ENCODE measurements around the gene TGFBI.

TGFBI gene

DNA sequence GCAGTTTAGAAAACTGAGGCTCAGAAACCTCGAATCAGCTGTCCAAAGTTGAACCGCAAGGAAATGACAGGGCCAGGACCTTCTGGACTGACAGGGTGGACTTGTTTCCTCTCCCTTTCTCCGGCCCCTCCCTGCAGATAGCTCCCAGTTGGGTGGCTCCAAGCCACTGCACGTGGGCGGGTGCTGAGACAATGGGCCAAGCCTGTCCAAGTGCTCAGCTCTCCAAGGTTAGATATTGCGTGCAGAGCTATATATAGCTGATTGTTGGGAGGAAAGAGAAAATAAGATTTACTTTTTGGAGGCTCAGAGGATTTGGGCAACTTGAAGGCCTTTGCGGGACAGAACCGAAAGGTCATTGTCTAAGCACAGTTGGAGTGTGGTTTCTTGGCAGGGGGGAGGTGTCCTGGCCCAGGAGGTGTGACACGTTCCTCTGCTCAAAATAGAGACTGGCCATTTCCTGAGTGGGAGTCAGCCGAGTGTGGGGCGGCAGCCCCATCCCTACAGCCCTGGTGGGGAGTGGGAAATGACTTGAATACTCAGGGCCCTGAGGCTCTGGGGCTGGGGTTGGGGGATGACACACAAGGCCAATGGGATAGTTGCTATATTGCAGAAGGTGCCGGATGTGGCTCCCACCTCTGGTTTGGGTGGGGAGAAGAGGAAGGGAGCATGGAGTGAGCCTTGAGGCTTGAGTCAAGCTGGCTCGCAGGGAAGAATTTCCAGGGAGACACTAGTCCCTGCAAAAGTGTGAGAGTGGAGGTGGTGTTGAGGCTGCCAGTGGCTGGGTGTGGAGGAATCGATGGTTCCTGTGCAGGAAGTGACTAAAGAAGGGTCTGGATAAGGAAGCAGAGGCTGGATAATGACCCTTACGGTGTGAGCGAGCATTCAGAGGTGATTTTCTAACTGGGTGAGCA, 59.4 kb downstream of the TGFBI start:
- no peak for DNase-seq (ENCODE audit: low read depth in 2 of 2)

DNA sequence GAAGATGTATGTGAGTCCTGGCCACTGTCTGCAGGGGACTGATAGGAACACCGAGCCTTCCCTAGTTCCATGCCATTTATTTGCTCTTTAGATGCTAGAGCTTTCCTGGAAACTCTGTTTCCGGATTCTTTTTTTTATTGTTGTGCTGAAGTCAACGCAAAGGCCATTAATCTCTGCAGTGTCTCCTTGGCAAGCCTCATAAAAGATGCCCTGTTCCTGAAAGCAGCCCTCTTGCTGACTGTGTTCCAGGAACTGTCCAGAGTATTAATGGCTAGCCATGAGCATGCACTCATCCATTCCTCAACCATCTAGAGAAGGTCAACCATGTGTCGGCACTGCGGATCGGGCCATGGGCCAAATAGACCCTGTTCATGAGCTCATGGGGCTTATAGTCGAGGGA, 61.0 kb downstream of the TGFBI start:
- DNase-seq (ENCODE audit: low read depth in 2 of 2) = no peak

DNA sequence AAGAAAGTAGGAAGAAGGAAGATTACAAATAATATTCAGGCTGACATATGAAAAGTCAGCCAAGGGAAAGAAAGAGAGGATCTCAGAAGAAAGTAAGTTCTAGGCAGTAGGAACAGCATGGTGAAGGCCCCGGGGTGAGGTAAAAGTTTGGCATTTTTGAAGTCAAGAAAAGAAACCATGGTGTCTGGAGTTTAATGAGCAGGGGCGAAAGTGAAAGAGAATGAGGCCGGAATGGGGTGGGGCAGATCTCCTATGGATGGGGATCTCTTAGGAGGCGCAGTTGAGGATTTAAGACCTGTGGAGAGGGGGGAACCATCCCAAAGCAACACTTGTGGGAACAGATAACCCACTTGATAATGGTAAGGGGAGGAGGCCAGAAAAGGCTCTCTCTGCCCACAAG, 61.5 kb downstream of the TGFBI start:
- DNase-seq (ENCODE audit: low read depth in 2 of 2) = no peak

DNA sequence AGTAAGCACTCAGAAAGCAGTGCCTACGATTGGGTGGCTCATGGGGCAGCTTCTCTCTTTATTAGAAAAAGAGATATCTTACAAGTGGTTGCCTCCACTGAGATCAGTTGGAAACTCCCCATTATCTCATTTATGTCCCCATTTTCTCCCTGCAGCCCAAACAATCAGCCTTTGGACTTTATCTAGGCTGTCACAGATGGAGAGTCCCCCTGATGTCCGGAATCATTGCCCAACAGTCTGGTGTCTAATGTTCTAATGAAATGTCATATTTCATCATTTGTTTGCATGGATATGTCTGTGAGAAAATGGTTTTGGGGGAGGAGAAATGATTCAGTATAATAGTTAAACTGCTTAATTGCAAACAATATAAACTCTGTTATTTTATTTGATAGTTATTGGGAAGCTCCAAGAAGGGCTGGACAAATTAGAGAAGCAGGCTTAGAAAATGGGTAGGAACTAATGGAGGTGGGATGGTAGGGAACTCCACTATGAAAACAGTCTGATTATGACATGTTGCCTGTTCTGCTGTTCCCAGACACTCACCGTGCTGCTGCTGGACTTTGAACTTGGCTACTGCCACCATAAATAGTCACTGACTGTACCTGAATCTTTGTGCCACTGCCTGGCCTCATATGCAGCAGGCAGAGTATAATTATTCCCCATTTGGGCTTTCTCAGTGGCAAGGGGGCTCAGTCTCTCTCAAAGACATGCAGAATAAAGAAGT, 65.6 kb downstream of the TGFBI start:
- no peak for DNase-seq (ENCODE audit: low read depth in 2 of 2)

DNA sequence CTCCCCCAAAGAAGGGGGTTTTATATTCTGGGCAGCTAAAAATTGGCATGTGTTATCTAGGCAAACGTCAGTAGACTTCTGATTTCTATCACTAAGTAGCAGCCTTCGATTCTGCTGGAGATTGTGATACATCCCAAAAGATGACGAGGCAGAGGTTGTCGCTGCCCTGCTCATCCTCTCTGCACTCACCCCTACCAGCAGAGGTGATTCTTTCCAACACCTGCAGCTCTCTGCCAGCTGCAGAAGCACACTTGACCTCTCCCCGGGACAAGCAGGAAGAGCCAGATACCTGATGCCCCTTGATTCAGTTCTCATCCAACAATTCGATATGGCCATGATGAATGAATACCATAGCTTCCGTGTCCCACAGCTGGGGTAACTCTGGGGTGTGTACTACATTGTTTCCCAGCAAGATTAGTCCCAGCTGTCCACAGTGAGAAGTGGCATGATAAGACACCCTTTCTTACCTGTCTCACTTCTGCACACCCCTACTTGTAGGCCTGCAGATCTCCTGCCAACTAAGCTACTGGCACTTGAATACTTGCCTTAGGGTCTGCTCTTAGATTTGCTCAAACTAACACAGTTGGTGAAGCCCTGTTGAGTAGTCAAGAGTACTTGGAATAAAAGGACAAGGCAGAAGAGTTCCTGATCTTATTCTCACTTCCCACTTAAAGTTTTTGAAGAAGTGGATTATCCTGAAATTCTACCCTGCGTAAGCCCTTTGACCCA, 66.3 kb downstream of the TGFBI start:
- no peak for DNase-seq (ENCODE audit: low read depth in 2 of 2)

DNA sequence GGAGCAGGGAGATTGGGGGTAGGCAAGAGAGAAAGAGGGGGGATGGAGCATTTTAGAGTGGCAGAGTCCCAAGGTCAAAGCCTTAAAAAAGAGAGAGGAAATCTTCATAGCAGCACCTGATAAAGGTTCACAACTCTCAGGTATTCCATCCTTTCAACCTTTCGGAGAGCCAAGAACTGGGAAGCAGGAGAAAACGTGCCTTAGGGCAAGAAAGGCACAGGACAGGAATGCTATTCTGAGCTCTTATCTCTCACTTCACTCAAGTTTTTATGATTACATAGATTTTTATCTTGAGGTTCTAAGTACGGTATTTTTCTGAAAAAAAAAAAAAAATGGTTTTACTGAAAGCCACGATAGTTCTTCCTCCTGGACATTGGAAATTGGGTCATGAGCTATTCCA, 69.4 kb downstream of the TGFBI start:
- no peak for DNase-seq (ENCODE audit: low read depth in 2 of 2)

DNA sequence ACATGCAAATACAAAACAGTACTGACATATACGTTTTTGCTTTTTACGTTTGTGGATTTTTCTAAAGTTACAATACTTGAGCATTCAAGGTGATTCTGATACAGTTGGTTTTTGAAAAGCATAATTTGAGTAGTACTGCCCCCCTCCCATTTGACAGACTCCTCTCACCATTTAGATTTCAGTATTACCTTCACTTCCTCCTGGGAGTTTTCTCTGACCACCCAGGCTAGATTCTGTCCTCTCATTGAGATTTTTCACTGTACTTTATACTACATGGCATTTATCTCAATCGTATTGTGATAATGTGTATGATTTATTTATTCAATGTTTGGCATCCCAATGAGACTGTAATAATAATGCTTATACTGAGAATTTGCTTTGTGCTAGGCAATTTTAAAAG, 71.1 kb downstream of the TGFBI start:
- DNase-seq (ENCODE audit: low read depth in 2 of 2) = no peak

DNA sequence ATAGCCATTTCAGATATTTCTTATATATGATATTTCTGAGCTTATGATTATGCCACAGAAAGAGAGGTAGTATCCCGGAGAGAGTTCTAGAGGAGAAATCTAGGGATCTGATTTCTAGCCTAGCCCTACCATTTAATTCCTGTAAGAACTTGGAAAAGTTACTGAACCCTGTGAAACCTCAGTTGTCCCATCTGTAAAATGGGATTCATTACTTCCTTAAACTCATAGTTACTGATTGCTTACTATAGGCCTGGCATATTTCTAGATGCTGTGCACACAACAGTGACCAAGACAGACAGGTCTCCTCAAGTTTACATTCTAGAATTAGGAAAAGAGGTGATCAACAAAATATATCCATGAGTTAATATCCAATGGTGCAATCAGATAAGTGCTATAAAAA, 73.1 kb downstream of the TGFBI start:
- no peak for DNase-seq (ENCODE audit: low read depth in 2 of 2)

DNA sequence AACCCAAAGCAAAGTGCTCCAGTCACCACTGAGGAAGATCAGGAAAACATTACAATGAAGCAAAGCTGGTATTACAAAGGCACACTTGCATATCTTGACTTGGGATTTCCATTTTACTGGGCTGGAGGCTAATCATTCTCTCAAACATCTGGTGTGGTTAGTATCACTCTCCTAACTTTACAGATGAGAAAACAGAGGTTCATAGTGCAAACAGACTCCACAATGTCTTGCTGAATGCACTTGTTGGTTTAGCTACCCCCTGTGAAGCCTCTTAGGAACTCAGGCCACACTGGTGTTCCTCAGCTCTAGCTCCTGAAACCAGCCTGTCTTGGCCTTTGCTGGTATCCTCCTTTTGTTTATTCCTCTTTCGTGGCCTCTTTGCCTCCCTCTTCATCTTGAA, 74.3 kb downstream of the TGFBI start:
- DNase-seq (ENCODE audit: low read depth in 2 of 2) = no peak

DNA sequence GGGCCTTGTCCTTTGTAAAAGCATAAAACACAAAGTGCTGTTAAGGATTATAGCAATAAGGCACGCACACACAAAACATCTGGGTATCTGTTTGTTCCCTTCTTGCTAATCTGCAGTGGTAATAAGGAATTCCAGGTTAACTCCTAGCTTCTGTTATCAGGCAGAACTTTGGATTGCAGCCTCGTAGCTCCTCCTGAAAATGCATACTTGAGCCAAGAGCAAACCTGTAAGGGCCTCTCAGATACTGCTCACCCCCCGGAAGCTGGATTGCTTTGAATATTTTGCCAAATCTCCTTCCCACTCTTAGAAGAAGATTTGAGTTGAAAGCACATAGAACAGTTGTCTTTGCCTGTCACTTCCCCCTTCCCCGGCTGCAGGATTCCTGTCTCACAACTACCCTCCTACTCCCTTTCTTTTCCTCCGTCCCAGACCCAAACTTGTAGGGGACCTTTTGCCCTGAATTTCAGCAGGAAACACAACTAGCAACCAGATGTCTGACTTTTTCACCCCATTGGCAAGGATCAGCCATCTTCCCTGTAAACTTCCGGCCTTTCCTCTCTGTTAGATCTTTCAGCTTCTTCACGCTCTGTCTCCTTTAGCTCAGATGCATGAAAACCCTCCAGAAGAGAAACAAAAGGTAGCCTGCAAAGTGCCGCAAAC, 75.6 kb downstream of the TGFBI start:
- DNase-seq (ENCODE audit: low read depth in 2 of 2) = no peak

DNA sequence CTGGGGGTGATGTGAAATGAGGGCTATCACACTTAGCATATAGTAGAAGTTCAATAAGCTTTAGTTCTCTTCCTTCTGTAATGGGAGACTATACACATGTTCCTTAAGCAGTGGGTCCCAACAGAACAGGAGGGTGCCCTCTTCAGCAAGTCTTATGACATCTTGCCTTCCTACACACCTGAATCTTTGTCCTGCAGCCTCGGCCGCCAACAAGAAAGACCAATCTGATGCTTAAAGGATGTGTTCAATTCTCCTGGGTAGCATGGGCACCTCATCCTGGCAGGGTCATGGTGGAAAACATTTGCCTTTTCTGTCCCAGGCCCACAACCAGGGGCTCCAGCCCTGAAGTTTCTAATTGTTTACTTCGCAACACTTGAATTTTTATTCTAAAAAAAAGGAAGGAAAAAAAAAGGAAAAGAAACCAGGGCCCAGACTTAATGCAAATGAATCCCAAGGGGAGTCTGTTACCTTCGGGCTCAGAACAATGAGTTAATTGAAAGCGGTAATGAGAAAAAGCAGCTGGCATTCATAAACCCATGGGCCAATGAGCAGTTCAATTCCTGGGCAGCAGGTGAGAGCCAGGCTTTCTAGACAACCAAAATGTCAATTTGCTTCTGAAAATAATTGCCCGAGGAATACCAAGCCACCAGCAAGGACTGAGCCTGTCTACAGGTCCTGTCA, 77.7 kb downstream of the TGFBI start:
- no peak for DNase-seq (ENCODE audit: low read depth in 2 of 2)

DNA sequence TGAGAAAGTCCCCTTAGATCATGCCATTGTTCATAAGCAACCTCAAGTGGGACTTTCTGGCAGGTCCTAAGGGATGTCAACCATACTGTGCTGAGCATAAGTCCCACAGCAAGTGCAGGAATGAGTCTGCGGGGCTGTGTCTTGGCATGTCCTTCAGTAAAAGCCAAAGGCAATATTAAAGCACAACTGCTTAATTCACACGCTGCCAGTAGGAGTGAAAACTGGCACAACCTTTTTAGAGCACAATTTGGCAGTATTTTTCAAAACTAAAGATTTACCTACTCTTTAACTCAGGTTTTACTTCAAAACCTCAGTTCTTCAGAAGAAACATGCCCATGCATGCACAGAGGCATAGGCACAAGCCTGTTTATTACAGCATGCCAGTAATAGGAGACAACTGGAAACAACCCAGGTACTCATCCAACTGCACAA, 79.4 kb downstream of the TGFBI start:
- no peak for DNase-seq (ENCODE audit: low read depth in 2 of 2)

DNA sequence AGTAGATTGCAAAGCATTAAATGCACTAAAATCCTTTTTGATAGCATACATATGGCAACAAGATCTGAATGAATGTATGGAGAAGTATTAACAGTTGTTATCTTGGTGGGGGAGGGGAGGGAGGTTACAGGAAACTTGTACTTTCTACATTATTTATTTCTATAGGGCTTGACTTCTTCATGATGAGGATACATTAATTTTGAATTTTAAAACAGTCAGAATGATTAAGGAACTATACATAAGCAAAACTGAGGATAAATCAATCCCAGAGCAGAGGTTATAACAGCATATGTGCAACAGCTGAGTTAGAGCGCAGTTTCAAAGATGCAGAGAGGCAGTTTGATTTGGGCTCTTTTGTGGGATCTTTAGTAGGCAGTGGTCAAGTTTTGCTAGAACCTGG, 80.0 kb downstream of the TGFBI start:
- no peak for DNase-seq (ENCODE audit: low read depth in 2 of 2)

DNA sequence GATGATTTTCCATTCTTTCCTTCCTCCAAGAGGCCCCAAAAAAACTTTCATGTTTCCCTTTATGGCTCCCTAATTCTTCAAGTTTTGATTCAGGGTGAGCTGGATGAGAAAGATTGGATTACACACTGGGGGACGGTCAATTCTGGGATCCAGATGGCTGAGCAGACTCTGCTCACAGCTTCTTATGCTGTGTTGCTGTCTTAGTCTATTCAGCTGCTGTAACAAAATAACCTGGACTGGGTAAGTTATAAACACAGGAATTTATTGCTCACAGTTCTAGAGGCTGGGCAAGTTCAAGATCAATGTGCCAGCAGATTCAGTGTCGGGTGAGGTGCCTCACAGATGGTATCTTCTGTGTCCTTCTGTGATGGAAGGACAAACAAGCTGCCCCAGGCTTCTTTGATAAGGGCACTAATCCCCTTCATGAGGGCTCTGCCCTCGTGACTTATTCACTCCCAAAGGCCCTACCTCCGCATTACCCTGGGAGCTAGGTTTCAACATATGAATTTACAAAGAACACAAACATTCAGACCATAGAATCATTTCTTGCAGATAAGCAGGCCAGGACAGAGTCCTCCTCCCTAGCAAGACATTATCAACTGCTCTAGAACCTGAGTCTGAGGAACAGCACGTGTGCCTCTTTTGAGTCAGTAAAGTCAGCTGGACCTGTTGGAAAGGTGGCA, 80.8 kb downstream of the TGFBI start:
- DNase-seq (ENCODE audit: low read depth in 2 of 2) = no peak
